ENCODE results near the gene DYSF. TPM values are rescaled to one million over a fixed set of nuclear protein-coding genes. Genes with fewer than 3 reads are reported as not detected.

Gene DYSF
- total RNA-seq, 4 donors from 2014 or later, result 3.7 to 18.7 (median 10.6) TPM

DNA sequence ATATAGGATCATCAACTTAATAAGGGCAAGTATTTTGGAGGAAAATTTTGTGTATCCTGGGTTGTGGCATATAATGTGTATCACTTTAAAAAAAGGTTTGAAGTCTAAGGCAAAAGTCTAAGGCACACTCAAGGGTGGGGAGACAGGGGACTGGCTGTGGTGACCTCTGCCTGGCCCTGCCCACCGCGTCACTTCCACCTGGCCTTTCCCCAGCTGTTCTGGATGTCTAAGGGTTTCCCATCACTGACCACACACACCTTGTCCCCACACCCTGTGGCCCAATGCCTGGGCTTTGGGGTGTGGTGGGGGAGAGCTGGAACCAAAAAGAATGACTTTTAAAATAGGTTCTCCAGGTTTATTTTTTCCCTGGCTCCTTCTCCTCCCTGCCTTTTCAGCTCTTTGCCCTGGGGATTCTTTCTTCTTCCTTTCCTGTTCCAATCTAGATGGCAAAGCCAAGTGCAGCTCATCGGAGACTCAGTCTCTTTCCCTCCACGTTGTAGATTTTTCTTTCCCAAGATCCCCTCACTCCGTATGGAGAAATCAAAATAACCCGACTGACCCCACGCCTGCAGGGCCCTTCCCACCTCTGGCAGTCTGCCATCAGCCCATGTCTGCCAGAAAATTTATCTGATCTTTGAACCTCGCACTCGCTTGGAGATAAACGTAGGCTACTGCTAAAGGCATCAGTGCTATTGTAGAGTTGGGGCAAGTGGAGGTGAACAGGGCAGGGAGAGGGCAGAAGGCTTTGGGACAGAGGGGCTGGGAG is 257.2 kb downstream of the DYSF start:
- Histone ChIP-seq H3K4me1 (no peaks in the 10 kb centered on the region), H3K27ac (no peak overlapping the region), H3K9me3 (no peaks in the 10 kb centered on the region), H3K36me3 (no peaks in the 10 kb centered on the region), H3K27me3 (no peaks in the 10 kb centered on the region), H3K4me3 (no peak overlapping the region)
- 35 to 54% methylated on average over 6 to 10 of the region's 10 CpGs for WGBS, 2 donors (ENCODE audit: low coverage in 1 of 2)
- no peak for TF ChIP-seq POLR2A (IDR thresholded peaks at IDR 0.05)
- no peak for TF ChIP-seq POLR2AphosphoS5 (IDR thresholded peaks at IDR 0.05)
- no peak for TF ChIP-seq EP300 (IDR thresholded peaks at IDR 0.05; ENCODE audit: low read depth)
- TF ChIP-seq, protein P1, sequence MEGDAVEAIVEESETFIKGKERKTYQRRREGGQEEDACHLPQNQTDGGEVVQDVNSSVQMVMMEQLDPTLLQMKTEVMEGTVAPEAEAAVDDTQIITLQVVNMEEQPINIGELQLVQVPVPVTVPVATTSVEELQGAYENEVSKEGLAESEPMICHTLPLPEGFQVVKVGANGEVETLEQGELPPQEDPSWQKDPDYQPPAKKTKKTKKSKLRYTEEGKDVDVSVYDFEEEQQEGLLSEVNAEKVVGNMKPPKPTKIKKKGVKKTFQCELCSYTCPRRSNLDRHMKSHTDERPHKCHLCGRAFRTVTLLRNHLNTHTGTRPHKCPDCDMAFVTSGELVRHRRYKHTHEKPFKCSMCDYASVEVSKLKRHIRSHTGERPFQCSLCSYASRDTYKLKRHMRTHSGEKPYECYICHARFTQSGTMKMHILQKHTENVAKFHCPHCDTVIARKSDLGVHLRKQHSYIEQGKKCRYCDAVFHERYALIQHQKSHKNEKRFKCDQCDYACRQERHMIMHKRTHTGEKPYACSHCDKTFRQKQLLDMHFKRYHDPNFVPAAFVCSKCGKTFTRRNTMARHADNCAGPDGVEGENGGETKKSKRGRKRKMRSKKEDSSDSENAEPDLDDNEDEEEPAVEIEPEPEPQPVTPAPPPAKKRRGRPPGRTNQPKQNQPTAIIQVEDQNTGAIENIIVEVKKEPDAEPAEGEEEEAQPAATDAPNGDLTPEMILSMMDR (IDR thresholded peaks at IDR 0.05), result no peak
- no peak for DNase-seq
- in situ Hi-C loops (cut with MboI; ENCODE audit: low pct_ligation_motif_present in 1 of 4, low pct_unique_long_range_greater_than_20kb in 1 of 4, low sequenced_read_pairs in 3 of 4) (no loop called here), intact Hi-C loops (cut with DNase I; ENCODE audit: low total_unique reads) (no loop called here)

DNA sequence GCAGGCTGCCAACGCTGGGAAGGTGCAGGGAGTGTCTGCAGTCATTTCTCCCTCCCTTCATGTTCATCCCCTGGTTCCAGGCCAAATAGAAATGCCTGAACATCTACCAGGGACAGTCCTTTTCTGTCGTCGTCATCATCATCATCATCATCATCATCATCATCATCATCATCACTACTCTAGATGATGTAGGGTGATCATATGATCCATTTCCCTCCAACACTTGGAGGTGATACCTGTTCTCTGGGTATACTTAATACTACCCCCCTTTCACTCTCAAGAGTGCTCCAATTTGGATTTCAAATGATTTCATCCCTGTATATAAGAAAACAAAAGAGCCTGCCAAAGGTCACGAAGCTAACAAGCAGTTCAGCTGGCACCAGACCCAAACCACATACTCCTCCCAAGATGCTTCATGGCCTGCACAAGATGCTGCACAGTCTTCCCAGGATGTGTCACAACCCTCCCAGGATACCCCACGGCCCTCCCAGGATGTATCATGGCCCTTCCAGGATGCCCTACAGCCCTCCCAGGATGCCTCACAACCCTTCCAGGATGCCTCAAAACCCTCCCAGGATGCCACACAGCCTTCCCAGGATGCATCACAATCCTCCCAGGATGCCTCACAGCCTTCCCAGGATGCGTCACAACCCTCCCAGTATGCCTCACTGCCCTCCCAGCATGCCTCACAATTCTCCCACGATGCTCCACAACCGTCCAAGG is 257.9 kb downstream of the DYSF start:
- no peaks in the 10 kb centered on the region for H3K9me3 ChIP-seq
- 65 to 73% methylated on average over 4 to 8 of the region's 8 CpGs for WGBS, 2 donors (ENCODE audit: low coverage in 1 of 2)
- in situ Hi-C loops (cut with MboI; ENCODE audit: low pct_ligation_motif_present in 1 of 4, low pct_unique_long_range_greater_than_20kb in 1 of 4, low sequenced_read_pairs in 3 of 4), result no loop called here
- DNase-seq, result no peak
- intact Hi-C loops (cut with DNase I; ENCODE audit: low total_unique reads), result no loop called here
- no peaks in the 10 kb centered on the region for H3K27me3 ChIP-seq
- peaks cover 0 to 2% (median 1%) of the 10 kb centered on the region in 4 donors for H3K4me1 ChIP-seq
- no peak overlapping the region for H3K4me3 ChIP-seq
- no peak for TF ChIP-seq EP300 (IDR thresholded peaks at IDR 0.05; ENCODE audit: low read depth)
- no peak for TF ChIP-seq POLR2A (IDR thresholded peaks at IDR 0.05)
- TF ChIP-seq POLR2AphosphoS5 (IDR thresholded peaks at IDR 0.05), result no peak
- TF ChIP-seq, protein P1 (IDR thresholded peaks at IDR 0.05), result no peak
- no peaks in the 10 kb centered on the region for H3K36me3 ChIP-seq
- H3K27ac ChIP-seq, result no peak overlapping the region

DNA sequence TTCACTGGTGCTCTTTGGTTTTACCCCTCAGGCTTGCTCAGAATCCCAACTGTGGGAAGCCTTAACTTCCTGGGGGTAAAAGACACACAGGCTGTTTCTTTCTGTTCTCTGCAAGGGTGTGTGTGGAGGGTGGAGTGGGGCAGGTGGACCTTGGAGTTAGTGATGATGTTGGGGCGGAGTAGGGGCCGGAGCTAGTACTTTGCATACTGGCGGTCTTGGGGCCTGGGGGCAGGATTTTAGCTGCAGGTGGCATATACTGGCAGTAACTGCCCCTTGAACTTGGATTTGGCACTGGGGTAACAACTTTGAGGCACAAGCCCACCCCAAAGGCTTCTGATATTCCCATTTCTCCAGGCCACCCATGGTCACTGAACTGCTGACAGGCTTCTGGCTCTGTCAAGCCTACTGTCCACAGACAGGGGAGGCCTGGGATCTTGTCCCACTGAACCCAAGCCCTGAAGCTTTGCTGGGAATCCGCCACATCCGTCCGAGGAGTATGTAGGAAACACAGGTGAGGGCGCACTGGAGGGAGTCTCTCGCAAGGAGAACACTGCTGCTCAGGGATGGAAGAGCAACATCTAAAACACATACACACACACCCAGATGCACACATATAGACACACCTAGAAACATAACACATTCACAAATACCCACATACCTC is 258.9 kb downstream of the DYSF start:
- Histone ChIP-seq H3K27ac (no peak overlapping the region), H3K9me3 (no peaks in the 10 kb centered on the region), H3K4me1 (peaks cover 0 to 11% (median 6%) of the 10 kb centered on the region in 4 donors), H3K4me3 (no peak overlapping the region), H3K27me3 (no peaks in the 10 kb centered on the region), H3K36me3 (no peaks in the 10 kb centered on the region)
- TF ChIP-seq, protein P1 (IDR thresholded peaks at IDR 0.05), result no peak
- no peak for TF ChIP-seq POLR2A (IDR thresholded peaks at IDR 0.05)
- no peak for TF ChIP-seq POLR2AphosphoS5 (IDR thresholded peaks at IDR 0.05)
- TF ChIP-seq EP300 (IDR thresholded peaks at IDR 0.05; ENCODE audit: low read depth), result no peak
- intact Hi-C loops (cut with DNase I; ENCODE audit: low total_unique reads), result no loop called here
- WGBS, 2 donors (ENCODE audit: low coverage in 1 of 2), result 86% methylated on average over 8 of the region's 8 CpGs; no CpG with 5 or more reads in 1 of the 2 donors
- in situ Hi-C loops (cut with MboI; ENCODE audit: low pct_ligation_motif_present in 1 of 4, low pct_unique_long_range_greater_than_20kb in 1 of 4, low sequenced_read_pairs in 3 of 4), result no loop called here
- no peak for DNase-seq

Measured in transverse colon (tissue), 4 donors.